HG03103 (cell line): ENCODE measurements around the gene NEK9.
"Not testable (repeated sequence)": the region's sequence is repeated elsewhere in the genome, so short reads cannot be mapped to it uniquely, and the experiment has no call there.

Experiments
- ATAC-seq: cut with Tn5 transposase; IDR thresholded peaks from one replicate; pipeline ENCODE4 v1.9.1; 2021; ENCODE audit warnings: low read depth; ENCODE audit not compliant: unreplicated experiment

Gene NEK9

DNA sequence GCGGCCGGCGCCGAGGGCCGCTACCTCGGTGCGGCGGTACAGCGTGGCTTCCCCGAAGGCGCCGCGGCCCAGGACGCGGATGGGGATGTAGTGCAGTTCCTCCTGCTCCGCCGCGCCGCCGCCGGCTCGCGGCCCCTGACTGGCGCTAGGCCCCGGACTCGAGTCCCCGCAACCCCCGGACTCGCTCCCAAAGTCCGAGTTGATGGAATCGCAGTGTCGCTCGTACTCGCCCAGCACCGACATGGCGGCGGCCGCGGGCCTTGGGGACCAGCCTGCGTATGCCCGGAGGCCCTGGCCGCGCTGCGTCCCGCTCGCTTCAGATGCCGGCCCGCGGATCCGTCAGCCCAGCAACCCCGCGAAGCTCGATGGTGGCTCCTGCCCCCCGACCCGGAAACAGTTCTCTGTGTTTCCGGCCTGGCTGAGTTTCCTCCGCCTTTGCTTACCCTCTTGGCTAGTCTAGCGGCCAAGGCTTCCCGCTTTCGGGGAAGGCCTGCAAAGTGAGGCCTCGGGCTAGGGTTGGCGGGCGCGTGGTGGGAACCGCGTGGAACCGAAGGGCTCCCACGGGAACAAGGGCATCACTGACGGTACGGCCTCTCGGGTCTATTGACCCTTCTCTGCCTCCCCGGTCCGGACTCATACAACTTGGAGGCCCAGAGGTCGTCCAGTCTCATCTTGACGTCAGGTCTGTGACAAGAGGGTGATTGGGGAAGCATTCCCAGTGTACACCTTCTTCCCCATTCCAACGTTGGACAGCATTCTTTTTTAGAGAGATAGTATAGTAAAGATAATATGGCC lies at the start of gene NEK9:
Gene NEK9, minus strand, starts transcription at position 370 of the 795 bp plus-strand sequence. Its CDS starts 127 bp downstream, at position 243.
- peak; percentile 76 for ATAC-seq

- peak; percentile 62 for ATAC-seq
These were observed 49.4 kb upstream of the NEK9 start, which contains the start of gene TMED10 for GRCh38 chr14:75176142-75176820. TSS of gene TMED10 (minus strand) at chr14:75176612. CDS start at chr14:75176579, 33 bp downstream.

GRCh38 chr14:75175677-75176141 lies 48.9 kb upstream of the NEK9 start:
- ATAC-seq = no peak

DNA sequence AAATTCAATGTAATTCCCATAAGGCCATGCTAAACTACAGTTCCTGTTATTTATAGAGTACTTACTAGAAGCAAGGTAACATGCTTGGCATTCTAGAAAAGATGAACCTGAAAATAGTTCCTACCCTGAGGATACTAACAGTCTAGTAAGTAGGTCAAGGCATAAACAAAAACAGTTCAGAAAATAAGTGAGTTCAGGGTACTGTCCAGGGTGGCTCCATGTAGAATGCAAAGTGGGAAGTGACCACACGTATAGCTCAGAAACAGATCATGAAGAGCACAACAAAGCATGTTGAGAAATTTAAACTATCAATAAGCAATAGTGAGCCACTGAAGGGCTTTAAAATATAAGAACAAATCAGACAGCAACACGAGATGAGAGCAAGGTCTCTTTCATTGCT lies 47.2 kb upstream of the NEK9 start:
- no peak for ATAC-seq

DNA sequence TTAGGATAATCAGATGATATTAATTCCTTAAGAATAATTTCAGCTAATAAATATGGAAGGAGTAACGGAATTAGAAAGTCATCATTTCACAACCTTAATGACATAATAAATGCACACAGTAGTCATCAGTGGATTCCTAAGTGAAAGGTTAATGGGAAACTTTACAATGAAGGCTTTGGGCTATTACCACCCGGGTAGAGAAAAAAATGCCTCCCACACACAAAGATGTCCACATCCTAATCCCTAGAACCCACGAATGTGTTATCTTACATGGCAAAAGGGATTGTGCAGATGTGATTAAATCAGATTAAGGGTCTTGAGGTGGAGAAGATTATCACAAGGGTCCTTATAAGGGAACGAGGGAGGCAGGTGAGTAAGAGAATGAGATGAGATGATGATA lies 43.9 kb upstream of the NEK9 start:
- ATAC-seq = no peak

GRCh38 chr14:75168586-75169335 lies 41.9 kb upstream of the NEK9 start:
- no peak for ATAC-seq

DNA sequence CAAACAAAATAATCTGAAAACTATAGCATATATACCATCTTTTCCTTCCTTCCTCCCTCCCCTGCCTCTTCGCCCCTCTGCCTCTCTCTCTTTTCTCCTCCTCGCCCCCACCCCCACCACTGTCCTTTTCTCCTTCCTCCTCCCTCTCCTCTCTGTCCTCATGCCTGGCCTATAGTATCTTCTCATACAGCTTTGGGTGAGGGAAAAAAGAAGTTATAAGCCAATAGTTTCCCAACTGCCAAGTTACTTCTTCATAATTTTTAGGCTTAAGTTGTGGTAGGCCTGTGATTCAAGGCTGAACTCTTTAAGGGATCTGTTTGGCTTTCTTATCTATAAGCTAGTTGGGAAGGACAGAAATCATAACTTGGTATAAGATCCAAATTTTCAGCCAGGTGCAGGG lies 40.5 kb upstream of the NEK9 start:
- no peak for ATAC-seq

DNA sequence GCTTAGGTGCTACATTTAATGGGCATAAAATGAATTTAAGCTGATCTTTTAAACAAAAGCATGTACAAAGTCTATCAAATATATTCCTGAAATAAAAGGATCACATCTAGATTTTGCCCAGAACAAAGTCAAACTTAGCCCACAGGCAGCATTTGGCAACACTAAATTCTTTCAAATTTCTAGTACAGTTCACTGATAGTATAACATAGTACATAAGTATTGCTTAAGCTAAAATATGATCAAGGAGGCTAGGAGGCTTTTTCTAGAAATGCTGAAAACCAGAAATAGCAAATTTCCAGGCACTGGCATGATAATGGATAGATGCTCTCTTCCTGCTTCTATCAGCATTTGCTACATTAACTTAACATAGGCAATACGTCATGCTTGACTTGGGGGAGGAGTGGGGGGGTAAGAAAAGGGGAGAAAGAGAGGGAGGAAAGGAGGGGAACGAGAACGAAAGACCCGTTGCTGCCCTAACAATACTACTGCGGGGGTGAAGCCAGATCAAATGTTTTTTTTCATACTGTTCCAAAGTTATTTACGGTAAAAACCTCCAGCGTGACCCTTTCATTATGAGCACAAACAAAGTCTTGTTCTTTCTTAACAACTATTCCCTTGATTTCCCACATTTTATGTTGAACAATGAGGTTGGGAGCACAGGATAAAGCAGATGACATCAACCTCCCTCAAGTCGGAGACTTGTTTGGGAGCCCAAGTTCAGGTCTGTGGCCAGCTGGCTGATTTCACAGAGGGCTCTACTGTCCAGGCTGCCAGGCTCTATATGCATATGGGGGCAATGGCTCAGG lies 38.9 kb upstream of the NEK9 start:
- no peak for ATAC-seq

GRCh38 chr14:75164809-75165208 lies 38.0 kb upstream of the NEK9 start:
- ATAC-seq = no peak

- no peak for ATAC-seq
These were observed 36.8 kb upstream of the NEK9 start for GRCh38 chr14:75163677-75164076.

GRCh38 chr14:75162631-75163030 lies 35.8 kb upstream of the NEK9 start:
- no peak for ATAC-seq

DNA sequence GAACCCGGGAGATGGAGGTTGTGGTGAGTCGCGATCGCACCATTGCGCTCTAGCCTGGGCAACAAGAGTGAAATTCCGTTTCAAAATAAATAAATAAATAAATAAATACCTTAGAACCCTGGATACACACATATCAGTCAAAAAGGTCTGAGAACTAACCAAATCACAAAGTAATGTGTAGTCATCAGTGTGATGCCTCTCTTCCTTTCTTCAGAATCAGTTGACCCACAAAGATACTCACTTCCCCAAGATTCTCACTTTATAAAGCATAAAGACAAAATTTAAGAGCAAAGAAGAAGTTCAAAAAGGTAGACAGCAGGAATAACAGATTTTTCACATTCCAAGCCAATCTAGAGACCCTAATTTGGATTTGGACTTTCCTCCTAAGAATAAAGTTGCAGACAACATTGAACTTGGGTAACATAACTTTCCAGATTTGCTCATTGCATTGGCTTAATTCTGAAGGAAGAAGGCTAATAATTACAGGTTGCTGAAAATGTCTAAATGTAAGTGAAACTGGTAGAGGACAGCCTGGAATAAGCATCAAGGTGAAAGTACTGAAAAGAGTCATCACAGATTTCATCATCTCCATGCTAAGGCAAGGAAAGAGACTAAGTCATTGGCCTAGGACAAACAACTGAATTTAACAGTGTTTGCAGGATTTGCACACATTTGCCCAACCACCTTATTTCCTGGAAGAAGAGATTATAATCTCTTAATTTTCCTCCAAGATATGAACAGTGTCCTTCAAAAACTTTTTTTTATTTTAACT lies 32.2 kb upstream of the NEK9 start:
- ATAC-seq = no peak

DNA sequence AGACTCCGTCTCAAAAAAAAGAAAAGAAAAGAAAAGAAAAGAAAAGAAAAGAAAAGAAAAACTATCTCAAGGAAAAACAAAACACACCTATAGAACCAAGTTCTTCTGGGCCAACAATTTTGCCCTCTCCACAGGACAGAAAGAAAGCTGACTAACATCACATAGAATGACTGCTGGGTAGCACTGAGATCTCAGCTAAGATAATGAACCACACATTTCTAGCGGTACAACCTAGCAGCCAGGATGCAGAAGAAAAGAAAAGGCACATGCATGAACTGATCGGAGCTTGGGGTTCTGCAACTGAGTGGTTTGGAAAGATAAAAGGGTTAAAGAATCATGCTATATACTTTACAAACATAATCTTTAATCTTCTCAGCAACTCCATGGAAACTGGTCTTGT lies 30.1 kb upstream of the NEK9 start:
- no peak for ATAC-seq

- no peak for ATAC-seq
These were observed 29.3 kb upstream of the NEK9 start for GRCh38 chr14:75156111-75156510.

GRCh38 chr14:75155169-75155568 lies 28.3 kb upstream of the NEK9 start:
- ATAC-seq = no peak

- ATAC-seq = no peak
These were observed 26.4 kb upstream of the NEK9 start for GRCh38 chr14:75153295-75153694.

GRCh38 chr14:75151851-75152250 lies 25.0 kb upstream of the NEK9 start:
- no peak for ATAC-seq

DNA sequence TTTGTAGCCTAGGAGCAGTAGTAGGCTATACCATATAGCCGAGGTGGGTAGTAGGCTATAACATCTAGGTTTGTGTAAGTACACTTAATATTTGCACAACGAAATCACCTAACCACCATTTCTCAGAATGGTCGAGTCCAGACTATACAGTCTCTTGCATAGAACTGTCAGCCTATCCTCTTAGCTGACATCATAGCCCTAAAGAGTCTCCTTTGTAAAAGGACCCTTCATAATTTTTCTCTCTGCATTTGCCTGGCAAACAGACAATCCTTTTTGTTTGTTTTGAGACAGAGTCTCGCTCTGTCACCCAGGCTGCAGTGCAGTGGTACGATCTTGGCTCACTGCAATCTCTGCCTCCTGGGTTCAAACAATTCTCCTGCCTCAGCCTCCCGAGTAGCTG lies 23.8 kb upstream of the NEK9 start:
- ATAC-seq = not testable (repeated sequence)

- no peak for ATAC-seq
These were observed 23.3 kb upstream of the NEK9 start for GRCh38 chr14:75150150-75150549.
